CD1c-positive myeloid dendritic cell (primary cell): ENCODE results near the gene IL17REL.

ENCODE experiments used
- DNase-seq: peaks from one replicate; pipeline ENCODE4 v3.0.0-alpha.2; 2016; ENCODE audit errors: extremely low spot score

IL17REL gene

DNA sequence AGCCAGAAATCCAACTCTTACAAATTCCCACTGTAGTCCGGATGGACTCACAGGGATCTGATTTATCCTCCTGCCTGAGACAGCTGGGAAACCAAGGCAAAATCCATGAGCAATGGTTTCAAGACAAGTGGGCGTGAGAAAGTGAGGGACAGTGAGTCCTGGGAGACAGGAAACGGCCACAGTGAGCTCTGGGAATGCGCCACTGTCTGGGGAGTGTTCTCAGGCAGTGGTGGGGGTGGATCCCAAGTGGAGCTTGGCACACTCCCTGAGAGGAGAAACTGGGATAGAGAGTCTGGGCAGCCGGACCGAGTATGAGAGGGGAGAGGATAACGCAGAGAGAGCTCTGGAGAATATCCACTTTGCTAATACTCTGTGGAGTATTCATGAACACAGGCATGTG is 9.8 kb downstream of the IL17REL start:
- no peak for DNase-seq

DNA sequence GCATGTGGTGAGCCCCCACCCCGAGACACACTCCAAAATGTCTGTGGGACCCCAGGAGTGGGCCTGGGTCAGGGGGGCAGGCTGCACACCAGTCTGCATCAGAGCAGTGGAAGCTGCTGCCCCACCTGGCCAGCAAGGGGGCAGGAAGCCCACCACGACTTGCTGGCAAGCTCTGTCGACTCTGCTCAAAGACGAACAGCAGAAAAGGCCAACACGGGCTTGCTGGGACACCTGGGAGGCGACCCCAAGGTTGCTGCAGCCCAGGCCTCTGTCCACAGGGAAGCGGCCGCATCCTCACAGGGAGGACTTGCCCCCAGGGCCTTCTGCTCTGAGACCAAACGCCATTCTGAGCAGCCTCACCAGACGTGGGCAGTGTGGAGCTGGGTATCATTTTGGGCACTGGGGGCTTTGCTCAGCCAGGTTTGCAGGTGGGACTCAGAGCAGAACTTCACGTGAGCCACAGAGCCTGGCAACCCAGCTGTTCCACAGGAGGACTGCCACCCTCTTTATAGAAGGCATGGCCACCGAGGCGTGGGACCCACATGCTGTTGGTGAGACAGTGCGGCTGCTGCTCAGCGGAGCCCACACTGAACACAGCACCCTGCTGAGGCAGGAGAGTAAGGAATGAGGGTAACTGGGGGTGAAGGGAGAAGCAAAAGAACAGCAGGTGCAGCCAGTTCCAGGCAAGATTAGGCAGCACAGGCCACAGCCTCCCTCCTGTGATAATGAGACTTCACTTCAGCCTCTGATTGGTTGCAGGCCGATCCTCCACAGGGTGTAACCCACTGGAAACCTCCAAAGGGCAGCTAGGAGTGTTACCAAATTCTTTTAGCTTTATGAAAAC is 11.0 kb downstream of the IL17REL start:
- no peak for DNase-seq

DNA sequence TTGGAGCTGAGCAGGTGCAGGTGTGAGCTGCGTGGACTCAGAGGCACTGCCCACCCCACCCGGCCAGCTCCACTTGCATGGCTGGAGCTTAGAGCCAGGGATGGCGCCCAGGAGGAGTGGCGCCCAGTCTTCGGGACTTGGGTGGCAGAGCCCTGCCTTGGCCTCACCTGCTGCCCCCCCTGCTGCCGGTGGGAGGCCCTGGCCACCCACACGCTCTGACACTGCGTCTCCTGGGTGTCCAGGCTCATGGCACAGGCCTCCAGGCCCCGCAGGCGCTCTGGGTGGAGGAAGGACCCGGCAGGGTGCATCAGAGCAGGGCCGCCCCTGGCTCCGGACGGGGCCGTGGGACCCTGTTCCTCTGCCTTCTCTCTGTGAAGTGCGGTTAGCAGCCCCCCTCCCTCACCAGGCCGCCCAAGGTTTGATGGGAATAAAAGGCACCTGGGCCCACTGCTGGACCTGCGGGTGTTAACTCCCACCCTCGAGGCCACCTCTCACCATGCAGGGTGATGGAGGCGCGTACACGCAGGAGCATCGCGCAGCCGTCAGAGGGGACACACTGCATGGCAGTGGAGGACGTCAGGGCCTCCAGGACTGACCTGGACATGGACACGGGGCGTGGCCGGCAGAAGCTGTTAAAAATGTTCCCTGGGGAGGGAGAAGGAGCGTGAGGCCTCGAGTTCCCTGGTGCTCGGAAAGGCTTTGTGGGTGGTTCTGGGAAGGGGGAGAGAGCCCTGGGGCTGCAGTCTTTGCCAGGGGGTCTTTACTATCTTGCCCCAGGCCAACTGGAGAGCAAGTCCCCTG is 11.8 kb downstream of the IL17REL start:
- no peak for DNase-seq

DNA sequence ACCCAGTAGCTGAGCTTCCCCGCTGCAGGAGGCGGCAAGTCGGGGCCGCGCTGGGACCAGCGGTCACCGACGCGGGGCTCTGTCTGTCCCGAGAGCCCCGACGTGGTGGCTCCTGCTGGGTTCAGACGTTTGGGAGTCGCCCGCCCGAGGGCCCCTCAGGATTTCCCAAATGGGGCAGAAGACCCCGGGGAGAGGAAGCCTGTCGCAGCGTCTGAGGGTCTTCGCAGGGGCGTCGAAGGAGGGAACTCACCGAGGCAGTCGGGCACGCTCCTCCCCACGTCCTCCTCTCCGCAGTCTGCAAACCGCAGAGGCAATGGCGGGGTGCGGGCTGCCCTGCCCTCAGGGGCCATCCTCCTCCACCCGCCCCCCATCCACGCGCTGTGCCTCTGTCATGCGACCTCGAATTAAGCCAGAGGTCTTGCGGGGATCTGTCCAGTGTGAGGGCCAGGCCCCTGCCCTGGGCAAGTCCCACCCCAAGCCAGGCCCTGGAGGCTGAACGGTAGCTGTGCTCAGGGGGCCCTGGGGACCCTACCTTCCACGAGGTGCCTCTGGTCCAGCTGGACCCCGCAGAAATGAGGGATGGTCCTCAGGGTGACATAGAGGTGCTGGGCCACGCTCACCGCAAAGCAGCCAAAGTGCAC is 12.5 kb downstream of the IL17REL start:
- no peak for DNase-seq

DNA sequence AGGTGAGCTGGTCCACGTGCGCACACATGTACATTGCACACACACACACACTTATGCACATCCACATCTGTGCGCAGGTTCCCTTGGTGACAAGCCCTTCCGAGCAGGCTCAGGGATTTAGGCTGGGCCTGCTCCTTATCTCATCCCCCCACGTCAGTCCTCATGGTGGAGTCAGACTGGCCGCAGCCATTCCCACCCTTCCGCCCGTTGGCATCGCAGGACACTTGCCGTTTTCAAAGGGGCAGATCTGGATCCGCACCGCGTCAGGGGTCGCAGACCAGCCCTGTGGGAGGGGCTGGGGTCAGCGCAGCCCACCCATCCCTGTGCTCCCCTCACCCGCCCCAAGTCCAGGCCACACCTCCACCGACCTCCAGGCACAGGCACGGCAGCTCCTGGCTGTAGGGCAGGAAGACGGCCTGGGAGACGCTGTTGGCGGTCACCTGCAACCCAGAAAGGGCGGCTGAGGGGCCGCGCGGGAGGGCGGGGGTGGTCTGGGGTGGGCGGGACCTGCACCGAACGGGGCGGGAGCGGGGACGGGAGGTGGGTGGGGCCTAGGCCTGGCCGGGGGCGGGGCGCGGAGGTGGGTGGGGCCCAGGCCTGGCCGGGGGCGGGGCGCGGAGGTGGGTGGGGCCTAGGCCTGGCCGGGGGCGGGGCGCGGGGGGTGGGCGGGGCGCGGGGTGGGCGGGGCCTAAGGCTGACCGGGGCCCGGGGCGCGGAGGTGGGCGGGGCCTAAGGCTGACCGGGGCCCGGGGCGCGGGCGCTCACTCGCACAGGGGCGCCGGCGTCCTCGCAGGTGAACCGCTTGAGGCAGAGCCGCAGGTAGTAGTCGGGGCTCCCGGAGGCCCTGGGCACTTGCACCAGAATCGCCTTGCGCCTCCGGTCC is 13.3 kb downstream of the IL17REL start:
- DNase-seq = no peak

DNA sequence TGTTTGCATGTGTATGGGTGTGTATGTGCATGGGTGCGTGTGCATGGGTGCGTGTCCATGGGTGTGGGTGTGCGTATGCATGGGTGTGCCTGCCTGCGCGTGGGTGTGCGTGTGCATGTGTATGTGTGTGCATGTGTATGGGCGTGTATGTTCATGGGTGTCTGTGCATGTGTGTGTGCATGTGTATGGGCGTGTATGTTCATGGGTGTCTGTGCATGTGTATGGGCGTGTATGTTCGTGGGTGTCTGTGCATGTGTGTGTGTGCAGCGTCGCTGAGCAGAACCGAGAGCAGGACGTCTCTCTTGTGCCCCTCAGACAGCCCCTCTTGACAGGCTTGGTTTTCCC is 13.9 kb downstream of the IL17REL start:
- DNase-seq = no peak

DNA sequence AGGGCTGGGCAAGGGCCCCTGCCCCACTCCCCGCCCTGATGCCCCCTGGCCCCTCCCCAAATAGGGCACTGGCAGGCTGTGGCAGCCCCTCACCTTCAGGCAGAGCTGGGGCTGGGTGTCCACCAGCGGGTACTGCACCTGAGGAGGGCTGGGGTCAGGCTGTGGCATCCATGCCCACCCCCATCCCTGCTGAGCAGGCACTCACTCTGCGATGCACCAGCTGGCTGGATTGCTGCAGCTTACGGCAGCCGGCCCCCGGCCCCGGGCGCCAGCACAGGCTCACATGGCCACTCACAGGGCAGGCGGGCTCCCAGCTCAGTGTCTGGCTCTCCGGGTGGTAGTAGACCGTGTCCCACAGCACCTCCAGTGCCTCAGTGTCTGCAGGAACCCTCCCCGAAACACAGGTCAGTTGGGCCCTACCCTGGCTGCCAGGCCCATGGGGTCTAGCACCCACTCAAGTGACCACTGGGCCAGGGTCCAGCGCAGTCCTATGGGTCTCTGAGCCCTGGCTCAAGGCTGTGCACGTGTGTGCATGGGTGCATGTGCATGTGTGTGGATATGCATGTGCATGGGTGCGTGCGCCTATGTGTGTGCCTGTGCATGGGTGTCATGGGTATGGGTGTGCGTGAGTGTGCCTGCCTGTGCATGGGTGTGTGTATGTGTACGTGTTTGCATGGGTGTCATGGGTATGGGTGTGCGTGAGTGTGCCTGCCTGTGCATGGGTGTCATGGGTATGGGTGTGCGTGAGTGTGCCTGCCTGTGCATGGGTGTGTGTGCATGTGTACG is 14.4 kb downstream of the IL17REL start:
- no peak for DNase-seq

DNA sequence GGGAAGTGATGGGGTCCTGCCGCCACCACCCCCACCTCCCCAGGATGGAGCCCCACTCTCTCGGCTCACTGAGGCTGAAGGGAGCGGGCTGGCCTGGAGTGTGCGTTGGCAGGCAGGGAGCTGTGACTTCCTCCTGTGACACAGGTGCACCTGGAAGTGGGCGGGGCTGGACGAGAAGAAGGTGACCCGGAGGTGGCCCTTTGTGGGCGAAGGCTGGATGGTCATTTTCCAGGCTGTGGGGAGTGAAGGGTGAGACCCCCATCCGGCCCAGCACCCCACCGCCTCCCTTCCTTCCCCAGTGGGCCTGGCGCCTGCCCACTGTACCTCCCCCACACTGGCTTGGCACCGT is 15.3 kb downstream of the IL17REL start:
- DNase-seq = no peak

DNA sequence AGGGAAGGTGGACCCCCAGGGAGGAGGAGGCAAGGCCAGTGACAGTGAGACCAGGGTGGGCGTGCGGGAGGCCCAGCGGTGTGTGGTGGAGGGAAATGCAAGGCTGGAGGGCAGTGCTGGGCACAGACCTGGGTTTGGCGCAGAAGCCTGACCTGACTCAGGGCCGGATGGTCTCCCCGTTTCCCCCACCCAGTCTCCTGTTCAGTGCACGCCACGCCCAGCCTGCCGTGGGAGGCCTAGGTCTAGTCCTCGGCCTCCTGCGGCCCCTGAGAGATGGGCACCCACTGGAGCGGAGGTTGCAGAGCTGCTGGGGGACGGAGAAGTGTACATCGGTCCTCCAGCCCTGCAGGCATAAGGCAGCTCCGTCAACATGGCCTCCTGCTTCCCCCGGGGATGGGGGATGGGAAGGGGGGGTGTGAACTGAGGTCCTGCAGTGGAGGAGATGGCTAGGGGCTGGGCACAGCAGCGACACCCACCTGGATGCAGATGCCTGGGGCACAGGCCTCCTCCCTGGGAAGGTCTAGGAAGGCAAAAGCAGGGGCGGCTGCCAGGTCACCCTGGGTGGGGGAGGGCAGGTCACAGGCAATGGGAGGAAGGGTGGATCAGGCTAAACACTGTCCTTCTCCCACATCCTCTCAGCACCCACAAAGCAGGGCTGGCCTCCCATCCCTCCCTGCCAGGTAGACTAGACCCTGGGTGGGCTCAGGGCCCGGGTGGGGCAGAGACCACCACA is 15.9 kb downstream of the IL17REL start:
- no peak for DNase-seq

DNA sequence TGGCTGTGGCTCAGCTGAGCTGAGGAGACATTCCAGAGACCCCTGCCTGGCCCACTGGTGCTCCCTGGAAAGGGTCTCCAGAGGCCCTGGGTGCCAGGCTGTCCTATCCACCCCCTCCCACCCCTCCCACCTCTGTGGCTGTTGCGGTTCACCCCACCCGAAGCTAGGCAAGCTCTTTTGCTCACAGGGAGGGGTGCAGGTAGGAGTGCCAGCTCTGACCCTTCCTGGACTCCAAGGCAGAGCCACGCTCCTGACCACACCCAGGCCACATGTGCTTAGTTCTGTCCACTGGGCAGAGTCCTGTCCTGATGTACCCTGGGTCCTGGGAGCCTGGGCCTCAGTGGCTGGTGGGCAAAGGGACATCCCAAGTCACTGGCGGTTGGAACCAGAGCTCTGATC is 16.4 kb downstream of the IL17REL start:
- DNase-seq = no peak

DNA sequence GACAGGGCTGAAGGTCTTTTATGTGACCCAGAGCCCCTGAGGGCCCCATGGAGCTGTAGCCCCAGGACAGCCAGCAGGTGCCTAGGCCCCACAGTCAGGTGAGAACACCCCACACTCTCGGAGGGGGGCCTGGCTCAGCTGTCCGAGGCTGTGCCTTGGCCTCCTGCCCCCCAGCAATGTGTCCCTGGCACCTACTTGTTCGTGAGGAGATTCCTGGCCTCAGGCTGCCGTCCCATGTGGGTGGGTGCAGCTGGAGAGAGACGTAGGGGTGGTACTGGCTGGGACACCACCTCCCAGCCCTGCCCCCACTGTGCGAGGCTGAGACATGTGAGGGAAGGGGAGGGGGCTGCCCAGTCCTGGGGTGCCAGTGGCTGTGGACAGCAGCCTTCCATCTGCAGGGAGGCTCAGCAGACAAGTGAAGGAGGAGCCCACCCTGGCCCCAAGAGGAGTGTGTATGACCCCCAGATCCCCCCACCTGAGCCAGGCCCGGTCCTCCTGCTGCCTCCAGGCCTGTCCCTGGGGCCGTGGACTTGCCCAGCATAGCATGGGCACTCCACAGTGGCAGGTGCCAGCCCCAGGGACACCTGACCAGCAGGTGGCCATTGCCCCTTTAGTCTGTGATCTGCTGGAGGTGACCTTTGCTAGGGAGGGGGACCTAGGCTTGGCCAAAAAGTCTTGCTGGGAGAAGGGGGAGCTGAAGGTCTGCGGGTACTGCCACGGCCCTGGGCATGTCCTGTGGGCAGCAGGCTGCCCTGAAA is 17.0 kb downstream of the IL17REL start:
- no peak for DNase-seq

DNA sequence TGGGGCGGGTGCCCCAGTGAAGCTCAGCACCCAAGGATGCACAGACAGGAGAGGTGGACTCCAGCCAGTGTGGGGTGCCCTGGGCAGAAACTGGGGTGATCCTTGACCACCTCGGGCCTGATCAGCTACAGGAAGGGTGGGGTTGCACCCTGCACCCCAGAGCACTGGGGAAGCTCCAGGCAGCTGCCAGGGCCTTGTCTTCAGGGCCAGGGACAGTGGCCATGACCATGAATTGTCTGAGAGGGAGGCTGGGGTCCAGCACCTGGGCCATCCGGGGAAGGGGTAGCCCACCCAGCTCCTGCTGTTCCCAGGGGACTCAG is 17.6 kb downstream of the IL17REL start:
- no peak for DNase-seq

DNA sequence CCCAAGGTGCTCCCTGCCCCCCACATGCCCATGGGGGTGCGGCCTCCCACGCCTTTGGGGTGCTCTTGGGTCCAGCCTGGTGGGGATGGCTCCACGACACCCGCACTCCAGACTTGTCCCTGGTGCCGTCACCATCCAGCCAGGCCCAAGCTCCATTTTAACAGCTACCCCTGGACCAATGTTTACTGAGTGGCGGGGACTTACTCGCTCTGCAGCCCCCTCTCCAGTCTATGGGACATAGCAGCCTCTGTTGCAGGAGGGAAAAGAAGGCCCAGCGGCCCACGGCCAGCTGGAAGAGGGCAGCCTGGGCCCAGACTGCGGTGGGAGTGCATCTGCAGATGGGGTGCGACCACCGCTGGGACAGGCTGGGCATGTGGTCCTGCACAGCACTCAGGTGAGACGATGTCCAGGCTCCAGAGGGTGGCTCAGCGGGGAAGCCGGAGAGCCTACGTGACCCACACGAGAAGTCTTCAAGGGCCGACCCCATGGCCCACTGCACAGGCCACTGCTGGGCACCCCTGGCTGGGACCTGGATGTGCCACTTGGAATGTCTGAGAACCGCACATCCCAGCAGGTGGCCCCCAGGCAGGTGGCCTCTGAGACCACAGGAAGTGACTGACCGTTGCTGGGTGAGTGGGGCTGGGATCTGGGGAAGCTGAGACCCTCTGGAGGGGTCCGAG is 18.1 kb downstream of the IL17REL start:
- DNase-seq = no peak

DNA sequence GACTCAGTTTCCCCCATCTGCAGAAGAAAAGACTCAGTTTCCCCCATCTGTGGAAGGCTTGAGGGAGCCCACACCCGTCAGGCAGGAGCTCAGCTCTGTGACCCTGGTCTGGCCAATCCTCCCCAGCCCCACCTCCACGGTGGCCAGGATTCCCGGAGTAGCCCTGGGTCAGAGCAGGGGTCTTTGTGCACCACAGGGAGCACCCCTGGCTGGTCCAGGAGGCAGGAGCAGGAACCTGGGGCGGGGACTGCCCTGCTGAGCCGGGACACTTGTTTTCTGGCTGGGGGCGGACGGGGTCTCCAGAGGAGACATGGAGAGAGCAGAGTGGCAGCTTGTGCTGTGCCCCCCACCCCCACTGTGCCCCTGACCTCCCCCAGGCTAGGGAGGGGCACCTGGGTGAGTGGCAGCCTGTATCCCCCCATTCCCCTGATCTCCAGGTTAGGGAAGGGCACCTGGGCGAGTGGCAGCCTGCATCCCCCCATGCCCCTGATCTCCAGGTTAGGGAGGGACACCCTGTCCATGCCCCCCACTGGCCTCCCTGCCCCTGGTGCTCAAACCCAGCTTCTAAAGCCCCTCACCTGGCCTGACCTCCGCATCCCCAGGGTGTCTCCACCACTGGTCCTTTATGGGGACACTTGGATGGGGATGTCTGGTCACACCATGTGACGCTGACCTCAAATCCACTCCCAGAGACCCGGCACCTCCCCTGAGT is 18.8 kb downstream of the IL17REL start:
- no peak for DNase-seq

DNA sequence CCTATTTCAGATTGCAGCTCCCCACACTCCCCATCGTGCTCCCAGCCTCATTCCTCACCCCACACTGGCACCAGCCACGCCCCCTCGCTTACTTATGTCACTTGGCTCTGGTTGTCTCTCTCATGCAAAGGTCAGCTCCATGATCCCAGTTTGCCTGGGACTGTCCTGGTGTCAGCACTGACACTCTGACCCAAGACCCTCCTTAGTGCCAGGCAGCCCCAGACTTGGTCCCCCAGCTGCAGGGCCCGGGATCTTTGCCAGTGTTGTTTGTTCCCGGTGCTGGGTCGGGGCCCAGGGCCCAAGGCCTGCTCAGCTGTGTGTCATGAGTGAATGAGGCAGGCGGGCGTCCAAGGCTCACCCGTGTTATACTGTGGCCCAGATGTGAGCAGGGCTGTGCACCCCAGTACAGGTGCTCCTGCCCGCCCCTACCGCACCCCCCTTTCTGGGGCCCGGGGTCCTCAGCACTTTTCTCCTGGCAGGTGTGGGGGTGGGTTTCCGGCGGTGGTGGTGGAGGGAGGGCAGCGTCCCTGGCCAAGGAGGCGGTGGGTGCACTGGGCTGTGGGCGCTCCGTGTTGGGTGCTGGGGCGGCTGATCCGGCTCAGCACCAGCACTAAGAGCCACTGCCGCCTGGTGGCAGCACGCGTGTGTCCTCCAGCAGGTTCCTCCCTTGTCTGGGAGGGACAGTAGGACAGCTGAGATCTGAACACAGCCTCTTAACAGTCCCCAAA is 19.5 kb downstream of the IL17REL start:
- peak; percentile 79 for DNase-seq

DNA sequence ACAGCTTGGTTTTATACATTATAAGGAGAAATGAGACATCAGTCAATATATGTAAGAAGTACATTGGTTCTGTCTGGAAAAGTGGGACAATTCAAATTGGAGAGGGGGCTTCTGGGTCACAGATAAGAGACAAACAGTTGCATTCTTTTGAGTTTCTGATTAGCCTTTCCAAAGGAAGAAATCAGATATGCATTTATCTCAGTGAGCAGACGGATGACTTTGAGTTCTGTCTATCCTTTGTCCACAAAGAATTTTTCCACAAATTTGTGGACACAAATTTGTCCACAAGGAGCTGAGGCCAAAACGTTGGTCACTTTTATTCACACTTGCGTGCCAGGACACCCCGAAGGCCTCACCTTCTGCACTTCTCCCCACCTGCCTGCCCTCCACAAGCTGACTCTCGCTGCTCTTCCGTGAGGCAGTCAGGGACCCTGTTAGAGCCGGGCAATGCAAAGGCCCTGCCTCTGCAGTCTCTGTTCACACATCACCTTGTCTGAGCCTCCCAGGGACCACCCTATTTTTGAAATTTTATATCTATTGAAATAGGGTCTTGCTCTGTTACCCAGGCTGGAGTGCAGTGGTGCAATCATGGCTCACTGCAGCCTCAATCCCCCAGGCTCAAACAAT is 20.5 kb downstream of the IL17REL start:
- no peak for DNase-seq

DNA sequence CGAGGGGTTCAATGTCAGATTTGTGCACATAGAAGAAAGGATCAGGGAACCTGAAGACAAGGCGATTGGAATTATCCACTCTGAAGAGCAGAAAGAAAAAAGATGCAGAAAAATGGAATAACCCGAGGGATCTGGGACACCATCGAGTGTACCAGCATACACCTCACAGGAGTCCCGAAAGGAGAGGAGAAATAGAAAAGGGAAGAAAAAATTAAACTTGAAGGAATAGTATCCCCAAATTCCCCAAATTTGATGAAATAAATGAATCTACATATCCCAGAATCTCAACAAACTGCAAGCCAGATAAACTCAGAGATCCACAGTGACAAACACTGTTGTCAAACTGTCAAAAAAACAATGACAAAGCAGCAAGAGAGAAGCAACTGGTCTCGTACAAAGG is 21.4 kb downstream of the IL17REL start:
- DNase-seq = no peak
